HepG2 (cell line): Measurements from ENCODE around the gene PSPH. TPM values are rescaled to one million over a fixed set of nuclear protein-coding genes. Genes with fewer than 3 reads are reported as not detected.
A peak's percentile ranks its signal among the peaks of the same experiment; 100 is the strongest.

Experiments
- BCL3 ChIP-seq: sonication (generic); formaldehyde crosslinking; IDR thresholded peaks from 2 replicates; pipeline ENCODE4 v1.5.1; 2020; ENCODE audit warnings: mild to moderate bottlenecking, missing genetic modification reagents, moderate library complexity
- E2F5 ChIP-seq: sonication (generic); formaldehyde crosslinking; conservative IDR thresholded peaks from 2 replicates; pipeline ENCODE4 v1.4.0; 2020; ENCODE audit warnings: missing genetic modification reagents
- ELF4 ChIP-seq: sonication (generic); formaldehyde crosslinking; IDR thresholded peaks from 2 replicates; pipeline ENCODE4 v1.5.0; 2020; ENCODE audit warnings: missing genetic modification reagents, mild to moderate bottlenecking, moderate library complexity, borderline replicate concordance
- ETV6 ChIP-seq: sonication (generic); formaldehyde crosslinking; conservative IDR thresholded peaks from 2 replicates; pipeline ENCODE4 v1.4.0; 2020; ENCODE audit warnings: missing genetic modification reagents
- FOXA1 ChIP-seq, 2 experiments: fragments of 450-650 bp in 1 of 2; sonication (generic) in 1 of 2; formaldehyde crosslinking in 1 of 2; IDR thresholded peaks; 2 replicates each; pipeline versions ENCODE4 v1.4.0 to v1.6.1; 2016 to 2020; ENCODE audit warnings: missing genetic modification reagents in 1 of 2
- GABPB1 ChIP-seq: IDR thresholded peaks from 2 replicates; pipeline ENCODE4 v1.6.1; 2016; ENCODE audit warnings: mild to moderate bottlenecking, missing genetic modification reagents, moderate library complexity, missing compliant biosample characterization
- HIVEP1 ChIP-seq: sonication (generic); formaldehyde crosslinking; IDR thresholded peaks from 2 replicates; pipeline ENCODE4 v1.4.0; 2020; ENCODE audit warnings: mild to moderate bottlenecking, missing genetic modification reagents
- HNF1A ChIP-seq, 2 experiments: sonication (generic) in 1 of 2; formaldehyde crosslinking in 1 of 2; IDR thresholded peaks; 2 replicates each; pipeline versions ENCODE4 v1.4.0 to v1.6.1; 2016 to 2020; ENCODE audit warnings: borderline replicate concordance in 1 of 2, low read depth in 1 of 2, mild to moderate bottlenecking in 1 of 2, missing genetic modification reagents in 1 of 2
- PBX2 ChIP-seq: IDR thresholded peaks from 2 replicates; pipeline ENCODE4 v1.6.1; 2016; ENCODE audit warnings: control low read depth
- SMARCC2 ChIP-seq: fragments of 450-650 bp; IDR thresholded peaks from 2 replicates; pipeline ENCODE4 v1.6.1; 2017; ENCODE audit warnings: antibody characterized with exemption, mild to moderate bottlenecking
- SMYD3 ChIP-seq: sonication (generic); formaldehyde crosslinking; IDR thresholded peaks from 2 replicates; pipeline ENCODE4 v1.8.1; 2023; ENCODE audit warnings: mild to moderate bottlenecking, missing genetic modification reagents
- SP4 ChIP-seq: sonication (generic); formaldehyde crosslinking; IDR thresholded peaks from 2 replicates; pipeline ENCODE4 v1.8.1; 2023; ENCODE audit warnings: mild to moderate bottlenecking, missing genetic modification reagents
- SPEN ChIP-seq: sonication (generic); formaldehyde crosslinking; IDR thresholded peaks from 2 replicates; pipeline ENCODE4 v1.5.1; 2020; ENCODE audit warnings: low read depth, mild to moderate bottlenecking, missing genetic modification reagents
- TARDBP ChIP-seq: sonication (generic); formaldehyde crosslinking; IDR thresholded peaks from 2 replicates; pipeline ENCODE4 v1.8.0; 2022; ENCODE audit warnings: mild to moderate bottlenecking, missing genetic modification reagents
- U2AF1 ChIP-seq: fragments of 200-400 bp; formaldehyde crosslinking; optimal IDR thresholded peaks from 2 replicates; pipeline ENCODE3; 2017; ENCODE audit warnings: mild to moderate bottlenecking, low read depth, low read length
- YEATS2 ChIP-seq: sonication (generic); formaldehyde crosslinking; IDR thresholded peaks from 2 replicates; pipeline ENCODE4 v1.4.0; 2020; ENCODE audit warnings: missing genetic modification reagents, borderline replicate concordance
- YEATS4 ChIP-seq: sonication (generic); formaldehyde crosslinking; IDR thresholded peaks from 2 replicates; pipeline ENCODE4 v1.4.0; 2020; ENCODE audit warnings: missing genetic modification reagents, borderline replicate concordance
- ZNF253 ChIP-seq: sonication (generic); formaldehyde crosslinking; IDR thresholded peaks from 2 replicates; pipeline ENCODE4 v1.8.0; 2022; ENCODE audit warnings: mild to moderate bottlenecking, missing genetic modification reagents, borderline replicate concordance
- ZNF335 ChIP-seq: sonication (generic); formaldehyde crosslinking; IDR thresholded peaks from 2 replicates; pipeline ENCODE4 v1.4.0; 2020; ENCODE audit warnings: missing genetic modification reagents
- ZNF589 ChIP-seq: sonication (generic); formaldehyde crosslinking; conservative IDR thresholded peaks from 2 replicates; pipeline ENCODE4 v1.8.0; 2022; ENCODE audit warnings: mild to moderate bottlenecking, moderate library complexity, missing genetic modification reagents
- ZNF781 ChIP-seq: sonication (generic); formaldehyde crosslinking; IDR thresholded peaks from 2 replicates; pipeline ENCODE4 v1.5.1; 2020; ENCODE audit warnings: borderline replicate concordance, mild to moderate bottlenecking, missing genetic modification reagents; ENCODE audit errors: not compliant biosample characterization
- polyA plus RNA-seq, 8 experiments: library from polyadenylated mRNA; depleted of rRNA in 3 of 8; stranded (reverse) in 7 of 8; unstranded in 1 of 8; fragments of >200 nt; fragmentation: Illumina TruSeq in 4 of 8; extraction: Trizol in 4 of 8; gene quantifications; 2 replicates each; pipeline versions ENCODE4 v1.2.1 to v1.2.3, GENCODE V29; 2011 to 2016; ENCODE audit warnings: low read depth in 4 of 8, missing spikeins in 1 of 8, mixed read lengths in 1 of 8; ENCODE audit not compliant: insufficient read depth in 1 of 8
- total RNA-seq, 5 experiments: library from RNA; depleted of rRNA; stranded (reverse); fragments of >200 nt; fragmentation: Illumina TruSeq; extraction: Trizol; gene quantifications; 2 replicates each; pipeline ENCODE4 v1.2.3, GENCODE V29; 2016; ENCODE audit warnings: low read depth in 1 of 5

The PSPH gene
- total and polyA plus RNA-seq, 2 of the 13 experiments (the other 11 are each of a cell fraction or from before 2014, with no cell fraction given) = 85.5 to 124 TPM

DNA sequence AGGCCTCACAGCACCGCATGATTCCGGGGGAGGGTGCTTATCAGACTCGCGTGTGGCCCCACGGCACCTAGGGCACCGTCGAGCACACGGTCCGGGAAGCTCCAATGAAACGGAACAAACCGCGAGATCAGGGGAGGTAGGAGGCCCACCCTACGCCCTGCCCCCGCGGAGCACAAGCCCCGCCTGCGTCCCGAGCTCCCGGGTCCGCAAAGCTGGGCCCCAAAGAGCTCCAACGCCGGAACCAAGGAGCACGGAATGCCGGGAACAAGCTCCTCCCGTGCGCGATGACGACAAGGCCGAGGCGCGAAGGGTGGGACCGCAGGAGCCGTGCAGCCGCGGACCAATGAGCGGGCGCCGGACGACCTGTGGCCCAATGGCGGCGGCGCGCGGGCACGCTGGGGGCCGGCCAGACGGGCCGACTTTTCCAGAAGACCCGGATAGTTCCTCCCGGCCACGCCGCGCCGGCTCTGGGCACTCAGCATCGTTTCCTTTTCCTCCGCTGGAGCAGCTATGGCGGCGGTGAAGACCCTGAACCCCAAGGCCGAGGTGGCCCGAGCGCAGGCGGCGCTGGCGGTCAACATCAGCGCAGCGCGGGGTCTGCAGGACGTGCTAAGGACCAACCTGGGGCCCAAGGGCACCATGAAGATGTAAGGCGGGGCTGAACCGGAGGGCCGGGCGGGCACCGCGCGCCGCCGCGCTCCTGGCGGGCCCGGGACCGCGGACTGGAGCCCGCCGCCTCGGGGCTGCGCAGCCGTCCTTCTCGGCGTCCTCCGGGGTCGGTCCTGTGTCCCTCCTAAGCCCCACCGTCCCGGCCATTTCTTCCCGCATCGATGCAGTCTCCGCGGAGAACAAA, at the start of gene PSPH, which contains the start of gene CCT6A (continued):
- TF ChIP-seq SPEN (CRISPR knock-in tag) (peak; percentile 95; the same call in 1 of the 2 replicates), HIVEP1 (peak; percentile 68; the same call in 1 of the 2 replicates), SMARCC2 (no peak), ELF4 (CRISPR knock-in tag) (0 out of 2 replicates have a peak, but pooled peaks have one; percentile 11), PBX2 (no peak), U2AF1 (no peak), ZNF335 (CRISPR knock-in tag) (peak; percentile 68; the same call in 1 of the 2 replicates), ZNF781 (CRISPR knock-in tag) (peak; percentile 53), TARDBP (peak; percentile 89), FOXA1 (IDR thresholded peaks at IDR 0.05) (no peak), FOXA1 (CRISPR knock-in tag; IDR thresholded peaks at IDR 0.05) (no peak; the same call in 1 of the 2 replicates), ZNF253 (CRISPR knock-in tag) (0 out of 2 replicates have a peak, but pooled peaks have one; percentile 68), YEATS2 (peak; percentile 97), ETV6 (CRISPR knock-in tag) (no peak), E2F5 (CRISPR knock-in tag) (no peak), GABPB1 (CRISPR knock-in tag) (peak; percentile 94), ZNF589 (CRISPR knock-in tag) (peak; percentile 81; the same call in 1 of the 2 replicates), HNF1A (IDR thresholded peaks at IDR 0.05; ENCODE audit: low read depth) (no peak), HNF1A (CRISPR knock-in tag; IDR thresholded peaks at IDR 0.05; ENCODE audit: borderline replicate concordance) (peak; percentile 59; the same call in 1 of the 2 replicates), SMYD3 (CRISPR knock-in tag) (no peak; the same call in 1 of the 2 replicates), BCL3 (CRISPR knock-in tag) (peak; percentile 91), YEATS4 (peak; percentile 92), SP4 (CRISPR knock-in tag) (peak; percentile 96)
